H1 (cell line): ENCODE results near the gene BLNK. TPM values are rescaled to one million over a fixed set of nuclear protein-coding genes. Genes with fewer than 3 reads are reported as not detected.
A peak's percentile ranks its signal among the peaks of the same experiment; 100 is the strongest.

Source experiments
- CTCF ChIA-PET: fragments of 300-600 bp; sonication (Branson Sonifier 250); formaldehyde crosslinking; loops from one replicate; lab custom pipeline; 2021; ENCODE audit not compliant: partially characterized antibody; lab: Charles Lee
- POLR2A ChIA-PET: fragments of 300-600 bp; sonication (Branson Sonifier 250); formaldehyde crosslinking; loops from one replicate; lab custom pipeline; 2021; ENCODE audit warnings: inconsistent platforms; ENCODE audit not compliant: partially characterized antibody; lab: Charles Lee
- DNase-seq, 2 experiments: peaks; one replicate each; pipeline versions ENCODE4 v3.0.0 to v3.0.0-alpha.2; 2010 to 2022; ENCODE audit warnings: low spot score in 2 of 2, low read depth in 1 of 2, mixed read lengths in 1 of 2
- FAIRE-seq: peaks from 2 replicates; lab custom pipeline; 2011; peaks lifted over from hg19 to GRCh38; lab: Jason Lieb, UNC
- H2AFZ ChIP-seq: 2 replicates; pipeline ENCODE4 v1.8.1; 2012; ENCODE audit warnings: low read length, inconsistent platforms
- H2AK5ac ChIP-seq: 2 replicates; pipeline ENCODE4 v1.6.1; 2013; ENCODE audit warnings: low read depth, low read length
- H2BK120ac ChIP-seq: replicated peaks from 2 replicates; pipeline ENCODE3; 2013; ENCODE audit warnings: low read depth, low read length, inconsistent platforms
- H2BK12ac ChIP-seq: 2 replicates; pipeline ENCODE4 v1.6.1; 2013; ENCODE audit warnings: low read depth, low read length
- H2BK15ac ChIP-seq: 2 replicates; pipeline ENCODE4 v1.6.1; 2013; ENCODE audit warnings: low read length
- H2BK20ac ChIP-seq: 2 replicates; pipeline ENCODE4 v1.6.1; 2013; ENCODE audit warnings: low read length
- H2BK5ac ChIP-seq: 2 replicates; pipeline ENCODE4 v1.6.1; 2013; ENCODE audit warnings: low read depth, low read length
- H3K14ac ChIP-seq: 2 replicates; pipeline ENCODE4 v1.6.1; 2013; ENCODE audit warnings: inconsistent platforms; ENCODE audit not compliant: insufficient read length
- H3K18ac ChIP-seq: 2 replicates; pipeline ENCODE4 v1.6.1; 2013; ENCODE audit warnings: low read length; ENCODE audit errors: extremely low read depth
- H3K23ac ChIP-seq: 2 replicates; pipeline ENCODE4 v1.6.1; 2013; ENCODE audit warnings: inconsistent platforms; ENCODE audit not compliant: insufficient read length
- H3K23me2 ChIP-seq: 2 replicates; pipeline ENCODE4 v1.6.1; 2013; ENCODE audit warnings: low read depth, low read length
- H3K27ac ChIP-seq: 2 replicates; pipeline ENCODE4 v1.6.1; 2011; ENCODE audit warnings: low read depth, low read length, inconsistent platforms
- H3K27me3 ChIP-seq, 4 experiments: replicated peaks in 1 of 4; 1 replicate in 1 of 4; 2 replicates in 3 of 4; pipeline versions ENCODE4 v1.6.1 to v1.8.1; 2011 to 2013; ENCODE audit warnings: low read length in 3 of 4, mild to moderate bottlenecking in 3 of 4, inconsistent platforms in 2 of 4, mixed read lengths in 2 of 4, moderate library complexity in 1 of 4; ENCODE audit not compliant: control insufficient read depth in 3 of 4, insufficient read depth in 3 of 4; ENCODE audit errors: extremely low read depth in 1 of 4
- H3K36me3 ChIP-seq, 4 experiments: 2 replicates each; pipeline versions ENCODE4 v1.6.1 to v1.8.1; 2011 to 2013; ENCODE audit warnings: mild to moderate bottlenecking in 4 of 4, low read length in 3 of 4, moderate library complexity in 2 of 4, control low read depth in 1 of 4, inconsistent platforms in 1 of 4; ENCODE audit not compliant: insufficient read depth in 4 of 4, control insufficient read depth in 2 of 4
- H3K4ac ChIP-seq: replicated peaks from 2 replicates; pipeline ENCODE3; 2013; ENCODE audit warnings: low read length, low read depth, mixed read lengths, inconsistent platforms; ENCODE audit not compliant: insufficient read length
- H3K4me1 ChIP-seq, 4 experiments: replicated peaks in 1 of 4; 1 replicate in 1 of 4; 2 replicates in 3 of 4; pipeline versions ENCODE4 v1.6.1 to v1.8.1; 2011 to 2013; ENCODE audit warnings: low read length in 3 of 4, inconsistent platforms in 2 of 4, mixed read lengths in 1 of 4; ENCODE audit not compliant: insufficient read depth in 4 of 4, control insufficient read depth in 3 of 4
- H3K4me2 ChIP-seq, 2 experiments: 2 replicates each; pipeline versions ENCODE4 v1.6.1 to v1.8.1; 2011 to 2013; ENCODE audit warnings: low read depth in 2 of 2, low read length in 2 of 2, control low read depth in 1 of 2, inconsistent platforms in 1 of 2, mild to moderate bottlenecking in 1 of 2; ENCODE audit not compliant: insufficient read depth in 1 of 2
- H3K4me3 ChIP-seq, 4 experiments: fragments of 200-600, 300-600 bp in 1 of 4; sonication (generic), shearing (Covaris generic), sonication (Bioruptor Twin) in 1 of 4; 2 replicates each; pipeline versions ENCODE4 v1.5.1 to v1.8.1; 2011 to 2016; ENCODE audit warnings: low read length in 4 of 4, low read depth in 3 of 4, control low read depth in 2 of 4, inconsistent platforms in 2 of 4, mild to moderate bottlenecking in 2 of 4, mixed read lengths in 1 of 4, moderate library complexity in 1 of 4; ENCODE audit not compliant: insufficient read depth in 2 of 4; ENCODE audit errors: extremely low read depth in 1 of 4
- H3K56ac ChIP-seq: replicated peaks from 2 replicates; pipeline ENCODE3; 2013; ENCODE audit warnings: low read depth, mild to moderate bottlenecking, mixed read lengths, low read length, inconsistent platforms; ENCODE audit not compliant: insufficient read length
- H3K79me1 ChIP-seq: 2 replicates; pipeline ENCODE4 v1.6.1; 2013; ENCODE audit warnings: low read depth, low read length, control low read depth
- H3K79me2 ChIP-seq, 2 experiments: 2 replicates each; pipeline versions ENCODE4 v1.6.1 to v1.8.1; 2012 to 2013; ENCODE audit warnings: low read length in 2 of 2, mild to moderate bottlenecking in 2 of 2, inconsistent platforms in 1 of 2; ENCODE audit not compliant: insufficient read depth in 2 of 2, control insufficient read depth in 1 of 2
- H3K9ac ChIP-seq, 4 experiments: replicated peaks in 1 of 4; 1 replicate in 1 of 4; 2 replicates in 3 of 4; pipeline versions ENCODE4 v1.6.1 to v1.8.1; 2011 to 2013; ENCODE audit warnings: low read depth in 3 of 4, low read length in 3 of 4, control low read depth in 2 of 4, mild to moderate bottlenecking in 2 of 4, moderate library complexity in 2 of 4, inconsistent platforms in 1 of 4; ENCODE audit errors: extremely low read depth in 1 of 4
- H3K9me3 ChIP-seq, 2 experiments: 2 replicates each; pipeline versions ENCODE4 v1.6.1 to v1.8.1; 2012 to 2013; ENCODE audit warnings: mild to moderate bottlenecking in 2 of 2, moderate library complexity in 2 of 2, control low read depth in 1 of 2, inconsistent platforms in 1 of 2, low read depth in 1 of 2, low read length in 1 of 2, mixed read lengths in 1 of 2; ENCODE audit not compliant: insufficient read depth in 2 of 2
- H4K20me1 ChIP-seq, 2 experiments: replicated peaks in 1 of 2; 2 replicates each; pipeline versions ENCODE3 to v1.8.1; 2011 to 2013; ENCODE audit warnings: inconsistent platforms in 2 of 2, low read length in 2 of 2, mild to moderate bottlenecking in 1 of 2; ENCODE audit not compliant: insufficient read depth in 2 of 2, control insufficient read depth in 1 of 2
- H4K5ac ChIP-seq: 2 replicates; pipeline ENCODE4 v1.6.1; 2013; ENCODE audit warnings: low read length, low read depth, mixed read lengths, inconsistent platforms; ENCODE audit not compliant: insufficient read length
- H4K8ac ChIP-seq: 2 replicates; pipeline ENCODE4 v1.8.0; 2013; ENCODE audit warnings: mild to moderate bottlenecking, moderate library complexity, low read length, inconsistent platforms; ENCODE audit not compliant: insufficient read depth; ENCODE audit errors: extremely low read depth
- H4K91ac ChIP-seq: replicated peaks from 2 replicates; pipeline ENCODE3; 2013; ENCODE audit warnings: low read length, mixed read lengths, inconsistent platforms; ENCODE audit not compliant: insufficient read length
- ATF3 ChIP-seq: IDR thresholded peaks from 2 replicates; pipeline ENCODE4 v1.6.1; 2011; ENCODE audit warnings: low read depth, mild to moderate bottlenecking, low read length; ENCODE audit not compliant: insufficient read depth
- CBX8 ChIP-seq: fragments of 300-800, 300-1000 bp; sonication (generic); IDR thresholded peaks from 2 replicates; pipeline ENCODE4 v1.7.1; 2016; ENCODE audit warnings: low read depth, low read length, borderline replicate concordance
- CREB1 ChIP-seq: IDR thresholded peaks from 2 replicates; pipeline ENCODE4 v1.6.1; 2012; ENCODE audit warnings: inconsistent platforms
- MAFK ChIP-seq: IDR thresholded peaks from 2 replicates; pipeline ENCODE4 v1.6.1; 2012; ENCODE audit warnings: low read depth, mild to moderate bottlenecking, improper control_type of control experiment, low read length
- POLR2A ChIP-seq, 2 experiments: IDR thresholded peaks; 1 replicate in 1 of 2; 2 replicates in 1 of 2; pipeline ENCODE4 v1.6.1; 2011; ENCODE audit warnings: low read depth in 2 of 2, low read length in 2 of 2, mild to moderate bottlenecking in 2 of 2; ENCODE audit errors: control extremely low read depth in 1 of 2
- RXRA ChIP-seq: IDR thresholded peaks from 2 replicates; pipeline ENCODE4 v1.6.1; 2011; ENCODE audit warnings: low read depth, mild to moderate bottlenecking, low read length, moderate library complexity; ENCODE audit not compliant: insufficient read depth
- SP1 ChIP-seq: IDR thresholded peaks from 2 replicates; pipeline ENCODE4 v1.6.1; 2011; ENCODE audit warnings: low read depth, low read length
- SP2 ChIP-seq: IDR thresholded peaks from 2 replicates; pipeline ENCODE4 v1.6.1; 2012; ENCODE audit warnings: mild to moderate bottlenecking, low read length, inconsistent platforms
- TBP ChIP-seq: IDR thresholded peaks from 2 replicates; pipeline ENCODE4 v1.6.1; 2011; ENCODE audit warnings: low read depth, low read length, improper control_type of control experiment
- WGBS, 2 experiments: shearing (Covaris generic) in 1 of 2; methylation state at CpG; one replicate each; pipeline versions ENCODE4 v1.1.6 to v1.1.7; 2013 to 2015; ENCODE audit warnings: low lambda C conversion rate in 2 of 2, mixed read lengths in 2 of 2, inconsistent platforms in 1 of 2, low coverage in 1 of 2, missing lambda C conversion rate in 1 of 2; ENCODE audit not compliant: insufficient replicate concordance in 2 of 2, insufficient coverage in 1 of 2, insufficient read length in 1 of 2; ENCODE audit errors: extremely low coverage in 1 of 2, missing lambda C conversion rate in 1 of 2; 5-methylcytosine and 5-hydroxymethylcytosine counted together
- polyA plus RNA-seq, 7 experiments: library from polyadenylated mRNA; depleted of rRNA in 3 of 7; stranded (reverse) in 5 of 7; unstranded in 2 of 7; fragments of >200 nt in 5 of 7; fragments of 200-250 nt in 2 of 7; gene quantifications; 1 replicate in 5 of 7; 2 replicates in 1 of 7; 4 replicates in 1 of 7; pipeline versions ENCODE4 v1.2.1 to v1.2.3, GENCODE V29; 2011 to 2013; ENCODE audit warnings: missing spikeins in 2 of 7, mixed read lengths in 2 of 7
- total RNA-seq: library from RNA; stranded (reverse); fragmentation: NEBNext Ultra II Directional; extraction: Animal tissue kit (Norgen Biotek cat#: 25700); gene quantifications from 2 replicates; pipeline ENCODE4 v1.2.1, GENCODE V29; 2021

BLNK gene
- total and polyA plus RNA-seq, 2 of the 8 experiments (the other 6 are each of a cell fraction or from before 2014, with no cell fraction given) = not detected

GRCh38 chr10:96218826-96219225, 52.5 kb downstream of the BLNK start:
- H3K14ac ChIP-seq = no peak overlapping the region
- peaks cover 9 to 22% (median 12%) of the 10 kb centered on the region in 4 experiments; a peak in 6 of 7 replicates for H3K4me1 ChIP-seq
- TF ChIP-seq CBX8 (no peak), RXRA (no peak), TBP (no peak), CREB1 (no peak), MAFK (0 out of 2 replicates have a peak, but pooled peaks have one; percentile 7), SP2 (no peak), POLR2A (IDR thresholded peaks at IDR 0.05; ENCODE audit: control extremely low read depth in 1 of 2, low read depth in 2 of 2, low read length in 2 of 2) (no peak), ATF3 (no peak), SP1 (no peak)
- no peaks in the 10 kb centered on the region for H3K27me3 ChIP-seq
- H2BK15ac ChIP-seq = no peak overlapping the region
- no peak overlapping the region for H3K56ac ChIP-seq
- no peak overlapping the region for H4K91ac ChIP-seq
- no peaks in the 10 kb centered on the region for H3K79me2 ChIP-seq
- H3K23me2 ChIP-seq = no peaks in the 10 kb centered on the region; the same call in 1 of the 2 replicates
- no peak overlapping the region for H2BK120ac ChIP-seq
- peak overlapping the region; percentile 39; the same call in 1 of the 2 replicates for H2BK5ac ChIP-seq
- 0 out of 2 replicates have a peak overlapping the region, but pooled peaks have one; percentile 27 for H2BK20ac ChIP-seq
- H4K20me1 ChIP-seq = no peaks in the 10 kb centered on the region
- no peak for FAIRE-seq
- H2BK12ac ChIP-seq = no peak overlapping the region
- H3K4ac ChIP-seq = no peak overlapping the region
- DNase-seq = no peak
- WGBS, 2 experiments = 73% methylated on average over 5 of the region's 5 CpGs; no CpG with 5 or more reads in 1 of the 2 experiments
- H3K36me3 ChIP-seq = no peaks in the 10 kb centered on the region
- H4K8ac ChIP-seq = no peak overlapping the region
- no peak overlapping the region for H2AK5ac ChIP-seq
- H3K9me3 ChIP-seq = no peaks in the 10 kb centered on the region
- H3K9ac ChIP-seq = no peak overlapping the region
- H3K27ac ChIP-seq = no peak overlapping the region
- no peak overlapping the region for H3K4me2 ChIP-seq
- ChIA-PET POLR2A (no interaction called here), CTCF (interaction anchor here (1.3 to 1.7 kb wide), 2 partner anchors 9 to 11 kb away, joined by 4 to 9 read pairs; no protein-coding TSS in a partner anchor)
- H3K4me3 ChIP-seq = no peak overlapping the region
- H3K23ac ChIP-seq = no peak overlapping the region
- no peak overlapping the region for H3K18ac ChIP-seq
- H3K79me1 ChIP-seq = no peaks in the 10 kb centered on the region
- H4K5ac ChIP-seq = no peak overlapping the region
- no peak overlapping the region; the same call in 1 of the 2 replicates for H2AFZ ChIP-seq
